HepG2 (cell line): Measurements from ENCODE around the gene EGR1. TPM values are rescaled to one million over a fixed set of nuclear protein-coding genes. Genes with fewer than 3 reads are reported as not detected.

Experiments
- ATF6 ChIP-seq: sonication (generic); formaldehyde crosslinking; conservative IDR thresholded peaks from 2 replicates; pipeline ENCODE4 v1.4.0; 2020; ENCODE audit warnings: missing genetic modification reagents
- EHMT2 ChIP-seq: fragments of 200-600 bp; sonication (generic); IDR thresholded peaks from 2 replicates; pipeline ENCODE4 v1.7.0; 2017; ENCODE audit warnings: antibody characterized with exemption, low read depth, low read length, borderline replicate concordance
- FLYWCH1 ChIP-seq: sonication (generic); formaldehyde crosslinking; IDR thresholded peaks from 2 replicates; pipeline ENCODE4 v1.8.1; 2023; ENCODE audit warnings: mild to moderate bottlenecking, missing genetic modification reagents
- HMGA1 ChIP-seq: sonication (generic); formaldehyde crosslinking; conservative IDR thresholded peaks from 2 replicates; pipeline ENCODE4 v1.4.0; 2020; ENCODE audit warnings: missing genetic modification reagents
- NFKB2 ChIP-seq: sonication (generic); formaldehyde crosslinking; IDR thresholded peaks from 2 replicates; pipeline ENCODE4 v1.4.0; 2020; ENCODE audit warnings: missing genetic modification reagents, borderline replicate concordance
- SALL1 ChIP-seq: sonication (generic); formaldehyde crosslinking; IDR thresholded peaks from 2 replicates; pipeline ENCODE4 v1.8.0; 2022; ENCODE audit warnings: mild to moderate bottlenecking, missing genetic modification reagents
- TEF ChIP-seq: sonication (generic); formaldehyde crosslinking; IDR thresholded peaks from 2 replicates; pipeline ENCODE4 v1.5.0; 2020; ENCODE audit warnings: missing genetic modification reagents
- ZBTB4 ChIP-seq: sonication (generic); formaldehyde crosslinking; IDR thresholded peaks from 2 replicates; pipeline ENCODE4 v1.4.0; 2020; ENCODE audit warnings: missing genetic modification reagents, mild to moderate bottlenecking, borderline replicate concordance
- ZNF329 ChIP-seq: sonication (generic); formaldehyde crosslinking; IDR thresholded peaks from 2 replicates; pipeline ENCODE4 v1.9.0; 2021; ENCODE audit warnings: low read depth, mild to moderate bottlenecking, missing genetic modification reagents
- ZNF510 ChIP-seq: sonication (generic); formaldehyde crosslinking; IDR thresholded peaks from 2 replicates; pipeline ENCODE4 v1.4.0; 2020; ENCODE audit warnings: low read depth, mild to moderate bottlenecking, missing genetic modification reagents
- ZNF644 ChIP-seq: IDR thresholded peaks from 2 replicates; pipeline ENCODE4 v1.6.1; 2016; ENCODE audit warnings: low read depth
- polyA plus RNA-seq, 8 experiments: library from polyadenylated mRNA; depleted of rRNA in 3 of 8; stranded (reverse) in 7 of 8; unstranded in 1 of 8; fragments of >200 nt; fragmentation: Illumina TruSeq in 4 of 8; extraction: Trizol in 4 of 8; gene quantifications; 2 replicates each; pipeline versions ENCODE4 v1.2.1 to v1.2.3, GENCODE V29; 2011 to 2016; ENCODE audit warnings: low read depth in 4 of 8, missing spikeins in 1 of 8, mixed read lengths in 1 of 8; ENCODE audit not compliant: insufficient read depth in 1 of 8
- total RNA-seq, 5 experiments: library from RNA; depleted of rRNA; stranded (reverse); fragments of >200 nt; fragmentation: Illumina TruSeq; extraction: Trizol; gene quantifications; 2 replicates each; pipeline ENCODE4 v1.2.3, GENCODE V29; 2016; ENCODE audit warnings: low read depth in 1 of 5

The EGR1 gene
- total and polyA plus RNA-seq, 2 of the 13 experiments (the other 11 are each of a cell fraction or from before 2014, with no cell fraction given), result 4.1 to 4.5 TPM

- TF ChIP-seq ZBTB4 (CRISPR knock-in tag) (no peak), TEF (no peak), HMGA1 (no peak), ZNF510 (CRISPR knock-in tag) (no peak), EHMT2 (no peak), SALL1 (CRISPR knock-in tag) (0 out of 2 replicates have a peak, but pooled peaks have one; percentile 9), ZNF329 (CRISPR knock-in tag) (no peak), ATF6 (CRISPR knock-in tag) (no peak), NFKB2 (CRISPR knock-in tag) (0 out of 2 replicates have a peak, but pooled peaks have one; percentile 25), FLYWCH1 (CRISPR knock-in tag) (no peak), ZNF644 (CRISPR knock-in tag) (no peak)
Observed at GRCh38 chr5:138444774-138445546, 20.3 kb upstream of the EGR1 start (continued).
